H9 (cell line): ENCODE measurements around the gene ATP8A1. TPM values are rescaled to one million over a fixed set of nuclear protein-coding genes. Genes with fewer than 3 reads are reported as not detected.

Experiments
- DNase-seq: peaks from one replicate; pipeline ENCODE4 v3.0.0-alpha.2; 2017
- H2AFZ ChIP-seq: one replicate; pipeline ENCODE4 v1.6.1; 2013; ENCODE audit warnings: mild to moderate bottlenecking, low read length, control low read depth, moderate library complexity
- H2AK5ac ChIP-seq: 2 replicates; pipeline ENCODE4 v1.6.1; 2013; ENCODE audit warnings: low read length, control low read depth, mixed read lengths; ENCODE audit not compliant: insufficient read length
- H2BK120ac ChIP-seq: one replicate; pipeline ENCODE4 v1.6.1; 2013; ENCODE audit warnings: low read depth, mild to moderate bottlenecking, low read length, control low read depth, inconsistent platforms; ENCODE audit not compliant: poor library complexity, severe bottlenecking
- H2BK12ac ChIP-seq: 2 replicates; pipeline ENCODE4 v1.6.1; 2013; ENCODE audit warnings: low read length, control low read depth, mixed read lengths, low read depth; ENCODE audit not compliant: insufficient read length
- H2BK15ac ChIP-seq: 2 replicates; pipeline ENCODE4 v1.6.1; 2013; ENCODE audit warnings: low read depth, low read length, control low read depth
- H2BK20ac ChIP-seq: one replicate; pipeline ENCODE4 v1.6.1; 2013; ENCODE audit warnings: low read depth, mild to moderate bottlenecking, low read length, control low read depth, inconsistent platforms; ENCODE audit not compliant: poor library complexity, severe bottlenecking
- H2BK5ac ChIP-seq: 2 replicates; pipeline ENCODE4 v1.6.1; 2013; ENCODE audit warnings: low read length, control low read depth, mixed read lengths; ENCODE audit not compliant: insufficient read length
- H3K14ac ChIP-seq: 2 replicates; pipeline ENCODE4 v1.6.1; 2013; ENCODE audit warnings: low read length, control low read depth; ENCODE audit not compliant: insufficient read depth
- H3K18ac ChIP-seq: 2 replicates; pipeline ENCODE4 v1.6.1; 2013; ENCODE audit warnings: low read depth, mild to moderate bottlenecking, mixed read lengths, low read length, control low read depth; ENCODE audit not compliant: insufficient read length
- H3K23ac ChIP-seq: 2 replicates; pipeline ENCODE4 v1.6.1; 2013; ENCODE audit warnings: low read length, control low read depth, mixed read lengths, low read depth; ENCODE audit not compliant: insufficient read length
- H3K23me2 ChIP-seq: 2 replicates; pipeline ENCODE4 v1.6.1; 2013; ENCODE audit warnings: low read depth, mild to moderate bottlenecking, mixed read lengths, low read length, control low read depth; ENCODE audit not compliant: insufficient read length, poor library complexity, severe bottlenecking
- H3K27ac ChIP-seq: 2 replicates; pipeline ENCODE4 v1.5.1; 2013; ENCODE audit warnings: low read length, control low read depth, mixed read lengths, low read depth; ENCODE audit not compliant: insufficient read length
- H3K27me3 ChIP-seq: 2 replicates; pipeline ENCODE4 v1.6.1; 2013; ENCODE audit warnings: low read length, control low read depth, inconsistent platforms; ENCODE audit not compliant: insufficient read depth
- H3K4ac ChIP-seq: 2 replicates; pipeline ENCODE4 v1.6.1; 2013; ENCODE audit warnings: low read depth, mild to moderate bottlenecking, control low read depth, inconsistent platforms, low read length, moderate library complexity
- H3K4me1 ChIP-seq: 2 replicates; pipeline ENCODE4 v1.6.1; 2013; ENCODE audit warnings: low read length, control low read depth, inconsistent platforms; ENCODE audit not compliant: insufficient read depth
- H3K4me2 ChIP-seq: 2 replicates; pipeline ENCODE4 v1.6.1; 2013; ENCODE audit warnings: low read length, control low read depth, mixed read lengths; ENCODE audit not compliant: insufficient read length, insufficient read depth
- H3K56ac ChIP-seq: 2 replicates; pipeline ENCODE4 v1.6.1; 2013; ENCODE audit warnings: low read depth, mild to moderate bottlenecking, mixed read lengths, low read length, control low read depth; ENCODE audit not compliant: insufficient read length
- H3K79me1 ChIP-seq: 2 replicates; pipeline ENCODE4 v1.6.1; 2013; ENCODE audit warnings: low read depth, mild to moderate bottlenecking, moderate library complexity, low read length, control low read depth, inconsistent platforms; ENCODE audit not compliant: insufficient read depth, poor library complexity, severe bottlenecking
- H3K79me2 ChIP-seq: 2 replicates; pipeline ENCODE4 v1.6.1; 2013; ENCODE audit warnings: low read length, control low read depth, inconsistent platforms; ENCODE audit not compliant: insufficient read depth
- H3K9ac ChIP-seq: 2 replicates; pipeline ENCODE4 v1.6.1; 2013; ENCODE audit warnings: low read length, control low read depth, mixed read lengths; ENCODE audit not compliant: insufficient read length; ENCODE audit errors: extremely low read depth
- H3K9me3 ChIP-seq: one replicate; pipeline ENCODE4 v1.6.1; 2013; ENCODE audit warnings: low read depth, low read length, inconsistent platforms; ENCODE audit not compliant: control insufficient read depth
- H3T11ph ChIP-seq: one replicate; pipeline ENCODE4 v1.6.1; 2013; ENCODE audit warnings: mild to moderate bottlenecking, low read length, control low read depth, inconsistent platforms
- H4K20me1 ChIP-seq: one replicate; pipeline ENCODE4 v1.6.1; 2013; ENCODE audit not compliant: control insufficient read depth, insufficient read length, insufficient read depth
- H4K5ac ChIP-seq: 2 replicates; pipeline ENCODE4 v1.6.1; 2013; ENCODE audit warnings: low read depth, mild to moderate bottlenecking, mixed read lengths, low read length, control low read depth; ENCODE audit not compliant: insufficient read length
- H4K8ac ChIP-seq: replicated peaks from 2 replicates; pipeline ENCODE4 v1.6.1; 2013; ENCODE audit warnings: low read length, control low read depth, mixed read lengths, low read depth; ENCODE audit not compliant: insufficient read length
- H4K91ac ChIP-seq: 2 replicates; pipeline ENCODE4 v1.6.1; 2013; ENCODE audit warnings: low read depth, mild to moderate bottlenecking, moderate library complexity, mixed read lengths, low read length, control low read depth; ENCODE audit not compliant: insufficient read length
- H3K27ac Mint-ChIP-seq, 3 experiments: 2 replicates in 2 of 3; 3 replicates in 1 of 3; pipeline ENCODE4 v1.8.0; 2020 to 2021; ENCODE audit warnings: mixed read lengths in 3 of 3, mild to moderate bottlenecking in 1 of 3, moderate library complexity in 1 of 3
- H3K27me3 Mint-ChIP-seq: 2 replicates; pipeline ENCODE4 v1.8.0; 2021; ENCODE audit warnings: low read depth, mild to moderate bottlenecking, moderate library complexity, mixed read lengths
- H3K36me3 Mint-ChIP-seq, 3 experiments: 2 replicates in 2 of 3; 3 replicates in 1 of 3; pipeline ENCODE4 v1.8.0; 2020 to 2021; ENCODE audit warnings: low read depth in 3 of 3, mixed read lengths in 3 of 3; ENCODE audit not compliant: insufficient read depth in 1 of 3
- H3K4me1 Mint-ChIP-seq, 2 experiments: 2 replicates each; pipeline ENCODE4 v1.8.0; 2020; ENCODE audit warnings: mixed read lengths in 2 of 2
- H3K4me3 Mint-ChIP-seq, 2 experiments: 2 replicates in 1 of 2; 3 replicates in 1 of 2; pipeline ENCODE4 v1.8.0; 2020 to 2021; ENCODE audit warnings: mild to moderate bottlenecking in 2 of 2, mixed read lengths in 2 of 2, moderate library complexity in 1 of 2
- H3K9me3 Mint-ChIP-seq, 2 experiments: 2 replicates in 1 of 2; 3 replicates in 1 of 2; pipeline ENCODE4 v1.8.0; 2020; ENCODE audit warnings: mild to moderate bottlenecking in 2 of 2, mixed read lengths in 2 of 2, moderate library complexity in 1 of 2
- WGBS: extraction: QIAGEN DNeasy Blood & Tissue Kit; methylation state at CpG from one replicate; pipeline ENCODE4 v1.1.7; 2013; ENCODE audit warnings: missing lambda C conversion rate, low lambda C conversion rate, mixed read lengths; ENCODE audit not compliant: insufficient read length; ENCODE audit errors: extremely low coverage; 5-methylcytosine and 5-hydroxymethylcytosine counted together
- total RNA-seq: library from RNA; stranded (reverse); gene quantifications from 2 replicates; pipeline ENCODE4 v1.2.1, GENCODE V29; 2021
- TF ChIP-seq, protein P1 (sequence below): fragments of 200-600 bp; sonication (generic); conservative IDR thresholded peaks from 3 replicates; pipeline ENCODE4 v1.8.0; 2021; ENCODE audit warnings: antibody characterized with exemption, mild to moderate bottlenecking

Gene ATP8A1
- total RNA-seq, 1 experiment from 2014 or later = 5.1 TPM

- Histone ChIP-seq H3K4me1 (no peaks in the 10 kb centered on the region), H2AFZ (no peak overlapping the region), H2BK15ac (no peak overlapping the region), H3T11ph (no peak overlapping the region), H3K56ac (no peak overlapping the region), H2BK12ac (no peak overlapping the region), H3K4ac (no peak overlapping the region), H2BK120ac (no peak overlapping the region), H3K14ac (no peak overlapping the region), H4K5ac (no peak overlapping the region), H2BK5ac (no peak overlapping the region), H3K23me2 (no peaks in the 10 kb centered on the region), H3K4me2 (no peak overlapping the region), H3K23ac (no peak overlapping the region), H4K91ac (no peak overlapping the region), H3K79me1 (no peaks in the 10 kb centered on the region), H3K9me3 (no peaks in the 10 kb centered on the region), H4K20me1 (no peaks in the 10 kb centered on the region), H2BK20ac (no peak overlapping the region), H4K8ac (no peak overlapping the region), H3K9ac (no peak overlapping the region), H3K18ac (no peak overlapping the region), H3K27ac (no peak overlapping the region), H2AK5ac (no peak overlapping the region), H3K79me2 (no peaks in the 10 kb centered on the region), H3K27me3 (no peaks in the 10 kb centered on the region)
- TF ChIP-seq, protein P1, sequence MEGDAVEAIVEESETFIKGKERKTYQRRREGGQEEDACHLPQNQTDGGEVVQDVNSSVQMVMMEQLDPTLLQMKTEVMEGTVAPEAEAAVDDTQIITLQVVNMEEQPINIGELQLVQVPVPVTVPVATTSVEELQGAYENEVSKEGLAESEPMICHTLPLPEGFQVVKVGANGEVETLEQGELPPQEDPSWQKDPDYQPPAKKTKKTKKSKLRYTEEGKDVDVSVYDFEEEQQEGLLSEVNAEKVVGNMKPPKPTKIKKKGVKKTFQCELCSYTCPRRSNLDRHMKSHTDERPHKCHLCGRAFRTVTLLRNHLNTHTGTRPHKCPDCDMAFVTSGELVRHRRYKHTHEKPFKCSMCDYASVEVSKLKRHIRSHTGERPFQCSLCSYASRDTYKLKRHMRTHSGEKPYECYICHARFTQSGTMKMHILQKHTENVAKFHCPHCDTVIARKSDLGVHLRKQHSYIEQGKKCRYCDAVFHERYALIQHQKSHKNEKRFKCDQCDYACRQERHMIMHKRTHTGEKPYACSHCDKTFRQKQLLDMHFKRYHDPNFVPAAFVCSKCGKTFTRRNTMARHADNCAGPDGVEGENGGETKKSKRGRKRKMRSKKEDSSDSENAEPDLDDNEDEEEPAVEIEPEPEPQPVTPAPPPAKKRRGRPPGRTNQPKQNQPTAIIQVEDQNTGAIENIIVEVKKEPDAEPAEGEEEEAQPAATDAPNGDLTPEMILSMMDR = peak; percentile 56
- Mint-ChIP-seq H3K27me3 (peaks cover 4% of the 10 kb centered on the region; the same call in 1 of the 2 replicates), H3K27ac (no peak overlapping the region), H3K9me3 (peaks cover 5 to 11% of the 10 kb centered on the region in 2 experiments), H3K4me3 (no peak overlapping the region), H3K36me3 (peaks cover 5 to 21% (median 6%) of the 10 kb centered on the region in 3 experiments; a peak in 6 of 7 replicates), H3K4me1 (peaks cover 4 to 5% of the 10 kb centered on the region in 2 experiments)
- whole genome bisulfite sequencing = no CpG with 5 or more reads among the region's 2 CpGs
- no peak for DNase-seq
Measured at GRCh38 chr4:42371305-42372252, 285.3 kb downstream of the ATP8A1 start.
